HFF-Myc (cell line): ENCODE results near the gene SELENOI.

Experiments
- DNase-seq: peaks from one replicate; pipeline ENCODE4 v3.0.0-alpha.2; 2011; ENCODE audit warnings: low read depth; ENCODE audit errors: extremely low read depth
- H3K4me3 ChIP-seq: replicated peaks from 2 replicates; pipeline ENCODE4 v1.5.1; 2011; ENCODE audit warnings: low read depth, mild to moderate bottlenecking, control low read depth, low read length
- CTCF ChIP-seq: IDR thresholded peaks from 2 replicates; pipeline ENCODE4 v1.5.1; 2012; ENCODE audit warnings: mild to moderate bottlenecking, low read depth, low read length, control low read depth; ENCODE audit errors: missing control alignments

The SELENOI gene

GRCh38 chr2:26345545-26346453, at the start of gene SELENOI:
SELENOI (plus strand) TSS chr2:26346143; CDS start chr2:26346233, 90 bp downstream.
- DNase-seq = peak; percentile 99
- peak within 1 kb of the TSS; percentile 79 for H3K4me3 ChIP-seq
- TF ChIP-seq CTCF = no peak

GRCh38 chr2:26297061-26297460, 48.9 kb upstream of the SELENOI start:
- no peak for DNase-seq
- no peak for TF ChIP-seq CTCF

GRCh38 chr2:26298286-26298637, 47.7 kb upstream of the SELENOI start:
- peak overlapping the region; percentile 39; the same call in 1 of the 2 replicates for H3K4me3 ChIP-seq

More at GRCh38 chr2:26297061-26297460, 48.9 kb upstream of the SELENOI start:
- H3K4me3 ChIP-seq = no peak overlapping the region

GRCh38 chr2:26298638-26299393, 47.1 kb upstream of the SELENOI start:
- no peak for DNase-seq
- H3K4me3 ChIP-seq = peak overlapping the region; percentile 39
- TF ChIP-seq CTCF = no peak

More at GRCh38 chr2:26298286-26298637, 47.7 kb upstream of the SELENOI start:
- no peak for DNase-seq
- no peak for TF ChIP-seq CTCF

GRCh38 chr2:26299471-26300101, 46.4 kb upstream of the SELENOI start:
- no peak for DNase-seq
- H3K4me3 ChIP-seq = peak overlapping the region; percentile 39
- no peak for TF ChIP-seq CTCF

- TF ChIP-seq CTCF = no peak
- H3K4me3 ChIP-seq = peak overlapping the region; percentile 39; the same call in 1 of the 2 replicates
- DNase-seq = no peak
These were observed 45.6 kb upstream of the SELENOI start for GRCh38 chr2:26300234-26300925.
